Neural progenitor cell (in vitro differentiated cells): ENCODE data around the gene CCDC74A.

ENCODE experiments used
- CTCF ChIP-seq: fragments of 200-600 bp; sonication (generic); IDR thresholded peaks from 2 replicates; pipeline ENCODE4 v1.5.1; 2017; ENCODE audit warnings: antibody characterized with exemption, mild to moderate bottlenecking
- EZH2 ChIP-seq: fragments of 200-600 bp; sonication (generic); IDR thresholded peaks from 2 replicates; pipeline ENCODE4 v1.6.1; 2017; ENCODE audit warnings: antibody characterized with exemption, mild to moderate bottlenecking, moderate library complexity
- EZH2phosphoT487 ChIP-seq: fragments of 200-600 bp; sonication (generic); IDR thresholded peaks from 2 replicates; pipeline ENCODE4 v1.6.1; 2017; ENCODE audit warnings: antibody characterized with exemption

- TF ChIP-seq CTCF: no peak
- TF ChIP-seq EZH2phosphoT487: no peak
- TF ChIP-seq EZH2: no peak
These were observed 15.0 kb downstream of the CCDC74A start for GRCh38 chr2:131542438-131543384.
